ENCODE measurements around the gene EIF4E.
A peak's percentile ranks its signal among the peaks of the same experiment; 100 is the strongest.
"Not testable (repeated sequence)": the region's sequence is repeated elsewhere in the genome, so short reads cannot be mapped to it uniquely, and the experiment has no call there.

The EIF4E gene

DNA sequence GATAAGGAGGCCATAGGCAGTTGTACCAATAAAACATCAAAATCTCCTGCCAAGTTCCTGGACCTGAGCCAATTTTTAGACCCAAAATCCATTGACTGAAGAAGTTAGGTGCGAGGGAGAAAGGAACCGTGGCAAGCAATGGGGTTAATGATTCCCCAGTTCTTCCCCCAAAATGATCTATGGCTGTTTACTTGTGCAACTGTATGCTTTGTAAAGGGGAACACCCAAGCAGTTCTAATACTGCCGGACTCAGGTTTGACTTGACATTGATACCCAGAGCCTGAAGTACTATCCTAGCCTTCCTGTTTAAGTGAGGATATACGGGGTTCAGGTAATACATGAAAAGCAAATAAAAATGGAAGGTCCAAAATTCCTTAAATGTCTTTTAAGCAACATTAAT lies 6.7 kb upstream of the EIF4E start:
- H3K27ac ChIP-seq = no peak overlapping the region
- H3K4me3 ChIP-seq = no peak overlapping the region

DNA sequence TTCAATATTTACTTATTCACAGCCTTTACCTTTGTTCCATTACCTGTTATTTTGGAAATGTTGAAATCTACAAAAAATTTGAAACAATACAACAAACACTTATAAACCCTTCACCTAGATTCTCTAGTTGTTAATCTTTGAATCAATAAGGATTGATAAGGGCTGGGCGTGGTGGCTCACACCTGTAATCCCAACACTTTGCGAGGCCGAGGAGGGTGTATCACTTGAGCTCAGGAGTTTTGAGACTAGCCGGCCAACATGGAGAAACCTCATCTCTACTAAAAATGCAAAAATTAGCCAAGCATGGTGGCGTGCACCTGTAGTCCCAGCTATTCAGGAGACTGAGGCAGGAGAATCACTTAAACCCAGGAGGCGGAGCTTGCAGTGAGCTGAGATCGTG lies 5.9 kb upstream of the EIF4E start:
- H3K27ac ChIP-seq, H3K4me3 ChIP-seq: not testable (repeated sequence)

DNA sequence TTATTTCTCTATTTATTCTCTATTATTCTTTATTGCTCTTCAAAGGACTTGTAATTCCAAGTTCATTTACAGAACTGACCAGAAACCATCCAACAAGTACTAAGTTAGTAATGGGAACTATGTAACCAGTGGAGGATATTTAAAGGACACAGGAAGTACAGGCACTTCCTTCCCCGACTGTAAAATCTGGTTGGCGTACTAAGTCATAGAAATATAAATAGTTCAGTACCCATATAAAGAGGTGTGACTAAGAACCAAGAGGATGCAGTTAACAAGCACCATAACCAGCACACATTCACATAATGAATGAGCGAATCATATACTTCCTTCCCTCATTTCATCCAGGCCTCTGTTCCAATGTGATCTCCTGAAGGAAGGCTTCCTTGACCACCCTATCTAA lies 3.6 kb upstream of the EIF4E start:
- H3K27ac ChIP-seq = peak overlapping the region in 1 of 21 experiments; percentile 35

DNA sequence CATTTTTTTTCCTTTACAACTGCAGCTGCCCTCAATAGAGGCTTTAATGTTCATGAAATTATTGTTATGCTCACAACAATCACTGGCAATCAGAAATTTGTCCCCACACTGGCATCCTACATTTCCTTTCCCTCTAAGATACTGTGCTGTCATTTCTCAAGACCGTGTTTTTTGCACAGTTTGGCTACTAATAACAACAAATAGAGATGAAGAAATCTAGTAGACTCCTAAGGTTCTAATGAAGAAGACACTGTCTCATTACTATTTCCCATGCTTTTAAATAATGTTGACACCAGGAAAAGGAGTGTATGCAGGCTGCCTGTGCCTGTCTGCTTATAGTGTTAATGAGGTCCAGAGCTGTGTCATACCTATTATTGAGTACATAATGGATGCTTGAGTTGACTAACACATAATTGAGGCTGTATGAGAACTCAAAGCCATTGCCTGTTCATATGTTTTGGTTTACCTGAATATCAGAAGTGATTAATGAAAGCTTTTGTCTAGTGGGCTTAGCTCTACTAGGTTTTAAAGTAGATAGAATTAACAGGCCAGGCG lies 1.5 kb upstream of the EIF4E start:
- peak overlapping the region in 5 of 7 experiments; percentile 84 to 99 (median 98) for H3K4me3 ChIP-seq
- peak overlapping the region in 20 of 21 experiments; percentile 74 to 99 (median 93) for H3K27ac ChIP-seq

More for the DNA sequence above, 3.6 kb upstream of the EIF4E start:
- H3K4me3 ChIP-seq = no peak overlapping the region

DNA sequence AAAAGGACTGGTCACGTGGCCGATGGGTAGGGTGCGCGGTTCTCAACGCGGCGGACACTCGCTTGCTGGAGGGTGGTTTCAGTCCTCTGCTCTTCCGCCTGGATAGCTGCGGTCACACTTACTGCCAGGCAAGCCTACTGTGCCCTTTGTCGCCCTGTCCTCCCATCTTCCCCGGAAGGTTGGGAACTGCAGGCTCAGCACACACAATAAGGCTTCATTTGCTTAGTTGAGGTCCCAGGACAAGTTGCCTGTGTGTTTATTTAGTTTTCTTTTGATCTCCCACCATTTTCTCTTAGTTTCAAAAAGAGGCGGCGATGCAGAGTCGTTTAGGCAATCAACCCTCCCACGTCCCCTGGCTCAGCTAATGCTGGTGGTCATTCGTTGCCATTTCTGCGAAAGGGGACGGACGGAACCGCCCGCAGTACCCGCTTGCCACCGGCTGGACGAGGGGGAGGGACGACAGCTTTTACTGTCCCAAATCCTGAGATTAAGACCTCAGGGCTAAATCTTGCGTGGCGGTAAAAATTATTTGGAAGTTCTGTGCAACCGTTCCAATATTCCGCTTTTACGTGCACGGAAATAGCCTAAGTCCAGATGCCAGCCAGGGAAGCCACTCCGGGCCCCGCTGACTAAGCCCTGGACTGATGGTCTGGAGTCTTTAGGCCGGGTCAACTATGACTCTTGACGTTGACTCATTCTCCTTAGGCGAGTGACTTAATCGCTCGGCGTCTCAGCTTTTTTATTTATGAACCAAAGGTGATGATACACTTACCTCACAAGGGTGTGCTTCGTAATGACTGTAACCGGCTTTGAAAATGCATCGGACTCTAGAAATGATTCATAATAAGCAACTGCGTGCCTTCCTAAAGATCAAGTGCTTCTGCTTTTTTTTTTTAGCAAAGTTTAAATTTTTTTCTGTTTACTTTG lies 671 bp upstream of the EIF4E start:
- Histone ChIP-seq H3K27ac (peak overlapping the region; percentile 68 to 99 (median 93)), H3K4me3 (peak overlapping the region; percentile 84 to 99 (median 97))

DNA sequence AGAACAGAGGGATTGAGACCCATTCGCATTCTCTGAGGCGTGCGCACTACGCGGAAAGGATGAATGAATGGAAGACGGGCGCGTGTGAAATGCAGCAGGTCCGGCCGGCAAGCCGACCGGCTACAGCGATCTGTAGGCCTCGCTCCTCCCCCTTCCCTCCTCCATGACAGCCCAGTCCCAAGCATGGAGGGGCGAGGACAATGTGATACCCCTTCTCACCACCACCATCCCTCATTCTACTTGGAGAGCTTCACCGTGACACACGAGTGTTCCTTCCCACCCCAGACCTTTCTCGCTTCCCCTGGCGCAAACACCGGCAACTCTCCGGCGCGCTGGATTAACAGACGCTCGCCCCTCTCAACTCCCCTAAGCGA lies 815 bp downstream of the EIF4E start:
- peak overlapping the region; percentile 84 to 99 (median 97) for H3K4me3 ChIP-seq
- peak overlapping the region; percentile 65 to 99 (median 93) for H3K27ac ChIP-seq

DNA sequence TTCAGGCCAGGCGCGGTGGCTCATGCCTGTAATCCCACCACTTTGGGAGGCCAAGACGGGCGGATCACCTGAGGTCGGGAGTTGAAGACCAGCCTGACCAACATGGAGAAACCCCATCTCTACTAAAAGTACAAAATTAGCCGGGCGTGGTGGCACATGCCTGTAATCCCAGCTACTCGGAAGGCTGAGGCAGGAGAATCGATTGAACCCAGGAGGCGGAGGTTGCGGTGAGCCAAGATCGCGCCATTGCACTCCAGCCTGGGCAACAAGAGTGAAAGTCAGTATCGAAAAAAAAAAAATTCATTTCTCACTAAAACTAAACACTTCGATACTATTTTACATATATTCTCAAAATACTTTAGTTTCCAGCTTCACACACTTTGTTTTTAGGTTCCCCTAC lies 2.7 kb downstream of the EIF4E start:
- H3K4me3 ChIP-seq, H3K27ac ChIP-seq: not testable (repeated sequence)

DNA sequence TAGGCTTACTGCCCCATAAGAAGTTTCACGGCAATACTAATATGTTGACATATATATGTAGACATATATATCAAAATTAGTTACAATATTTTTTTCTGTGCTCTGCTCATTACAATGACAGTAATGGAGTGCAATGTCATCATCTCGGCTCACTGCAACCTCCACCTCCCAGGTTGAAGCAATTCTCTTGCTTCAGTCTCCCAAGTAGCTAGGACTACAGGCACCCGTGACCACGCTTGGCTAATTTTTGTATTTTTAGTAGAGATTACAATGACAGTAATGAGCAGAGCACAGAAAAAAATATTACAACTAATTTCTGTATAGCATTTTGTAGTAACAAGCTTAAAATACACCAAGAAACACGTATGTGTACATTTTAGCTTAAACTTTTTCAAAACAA lies 7.6 kb downstream of the EIF4E start:
- H3K4me3 ChIP-seq = no peak overlapping the region

DNA sequence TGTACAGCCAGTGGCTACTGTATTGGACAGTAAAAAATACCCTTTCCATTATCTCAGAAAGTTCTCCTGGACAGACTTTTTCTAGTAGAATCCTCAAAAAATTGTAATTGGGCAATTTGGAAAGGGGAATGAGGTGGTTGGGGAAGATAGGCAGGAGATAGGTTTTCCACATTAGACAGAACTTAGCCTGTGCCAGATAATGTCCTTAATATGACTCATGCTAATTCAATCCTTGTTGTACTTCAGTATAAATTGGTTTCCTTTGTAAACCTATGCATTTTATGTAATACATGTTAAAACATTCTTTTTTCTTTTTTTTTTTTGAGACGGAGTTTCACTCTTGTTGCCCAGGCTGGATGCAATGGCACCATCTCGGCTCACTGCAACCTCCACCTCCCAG lies 8.9 kb downstream of the EIF4E start:
- Histone ChIP-seq H3K27ac (no peak overlapping the region), H3K4me3 (no peak overlapping the region)

More for the DNA sequence above, 7.6 kb downstream of the EIF4E start:
- no peak overlapping the region for H3K27ac ChIP-seq

DNA sequence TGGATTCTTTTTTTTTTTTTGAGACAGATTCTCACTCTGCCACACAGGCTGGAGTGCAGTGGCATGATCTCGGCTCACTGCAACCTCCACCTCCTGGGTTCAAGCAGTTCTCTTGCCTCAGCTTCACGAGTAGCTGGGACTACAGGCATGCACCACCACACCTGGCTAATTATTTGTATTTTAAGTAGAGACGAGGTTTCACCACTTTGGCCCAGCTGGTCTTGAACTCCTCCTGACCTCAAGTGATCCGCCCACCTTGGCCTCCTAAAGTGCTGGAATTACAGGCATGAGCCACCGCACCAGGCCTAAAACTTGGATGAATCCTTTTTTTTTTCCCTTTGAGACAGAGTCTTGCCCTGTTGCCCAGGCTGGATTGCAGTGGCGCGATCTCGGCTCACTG lies 18.2 kb downstream of the EIF4E start:
- not testable (repeated sequence) for H3K27ac ChIP-seq, H3K4me3 ChIP-seq

DNA sequence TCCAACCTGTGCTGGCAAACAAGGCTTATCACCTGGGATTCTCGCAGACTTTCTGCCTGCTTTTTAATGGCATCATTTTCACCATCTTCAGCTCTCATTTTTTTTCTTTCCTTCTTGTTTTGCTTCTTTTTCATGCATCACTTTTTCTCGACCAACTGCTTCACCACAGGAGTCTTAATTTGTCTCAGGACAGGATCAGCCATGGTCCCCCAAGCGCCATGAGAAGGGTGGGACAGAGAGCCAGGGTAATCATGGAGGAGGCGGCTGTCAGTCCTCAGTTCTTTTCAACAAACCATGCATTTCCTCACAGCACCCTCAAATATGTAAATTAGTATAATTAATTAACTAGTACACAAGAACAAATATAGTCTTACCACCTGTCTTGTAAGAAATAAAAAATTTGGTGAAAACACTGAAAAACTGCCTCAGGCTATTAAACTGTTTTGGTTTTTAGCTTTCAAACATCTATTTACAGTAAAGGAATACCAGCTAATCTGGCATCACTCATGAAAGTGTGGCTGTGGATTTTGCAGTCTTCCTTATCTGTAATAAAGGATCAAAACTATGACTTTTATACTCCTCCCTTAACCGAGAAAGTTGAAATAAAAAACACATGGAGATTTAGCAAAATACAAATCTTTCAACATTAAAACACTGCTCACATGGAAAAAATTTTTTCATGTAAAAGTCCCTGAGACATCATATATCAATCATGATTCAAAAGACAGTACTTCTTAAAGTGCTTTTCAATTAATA lies 19.1 kb downstream of the EIF4E start:
- Histone ChIP-seq H3K27ac (no peak overlapping the region), H3K4me3 (no peak overlapping the region)

DNA sequence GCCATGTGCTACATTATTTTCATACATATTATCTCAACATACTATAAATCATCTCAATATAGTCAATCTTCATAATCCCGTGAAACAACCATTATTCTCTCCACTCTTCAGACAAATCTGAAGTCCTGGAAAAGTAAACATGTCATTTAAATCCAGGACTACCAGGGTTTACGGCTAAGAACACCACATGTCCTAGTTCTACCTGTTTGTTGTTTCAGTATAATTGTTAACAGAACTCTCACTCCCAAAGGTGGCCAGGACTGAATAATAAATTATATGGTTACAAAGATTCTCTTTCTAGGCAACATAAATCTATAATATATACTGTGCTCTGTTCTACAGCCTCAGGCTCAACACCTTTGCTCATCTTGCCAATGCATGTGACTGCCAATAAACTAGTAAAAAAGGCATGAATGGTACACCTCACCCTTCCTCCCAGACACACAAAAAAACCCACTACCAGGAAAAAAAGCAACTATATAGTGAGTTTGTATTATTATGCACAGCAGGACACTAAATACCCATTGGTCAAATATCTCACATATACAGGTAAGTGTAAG lies 20.1 kb downstream of the EIF4E start:
- Histone ChIP-seq H3K27ac (no peak overlapping the region), H3K4me3 (no peak overlapping the region)

DNA sequence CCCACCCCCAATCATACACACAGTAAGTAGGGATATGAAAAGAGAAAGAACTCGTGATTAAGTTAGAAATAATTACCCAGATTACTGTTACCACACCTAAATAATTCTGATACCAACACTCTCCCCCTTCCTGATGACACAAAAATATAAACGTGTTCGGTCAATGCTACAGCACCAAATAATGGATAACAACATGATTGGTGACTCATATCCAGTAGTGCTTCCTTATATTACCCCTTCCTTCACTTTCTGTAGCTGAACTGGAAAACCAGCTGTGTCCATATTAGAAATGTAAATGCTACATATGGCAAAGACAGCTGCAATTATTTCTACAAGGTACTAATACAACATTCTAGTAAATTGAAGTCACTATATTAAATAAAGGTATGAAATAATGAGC lies 20.8 kb downstream of the EIF4E start:
- H3K27ac ChIP-seq = peak overlapping the region in 1 of 21 experiments; percentile 7

DNA sequence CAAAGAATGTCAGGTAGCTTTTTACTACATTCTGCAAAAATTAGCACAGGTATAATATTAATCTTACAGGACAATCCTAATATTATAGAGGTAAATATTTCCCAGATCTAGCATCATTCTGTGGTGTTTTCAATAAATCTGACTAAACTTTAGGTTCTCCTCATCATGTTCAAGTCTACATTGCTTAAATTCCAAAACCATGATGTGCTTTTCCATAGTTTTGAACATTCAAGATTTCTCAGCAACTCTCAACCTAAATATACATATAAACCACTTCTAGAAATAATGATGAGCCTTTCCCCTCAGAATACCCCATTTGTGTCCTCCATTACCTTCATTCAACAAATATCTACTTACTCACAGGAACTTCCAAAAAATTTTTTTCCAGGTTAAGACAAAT lies 23.1 kb downstream of the EIF4E start:
- Histone ChIP-seq H3K4me3 (no peak overlapping the region), H3K27ac (no peak overlapping the region)

More for the DNA sequence above, 20.8 kb downstream of the EIF4E start:
- H3K4me3 ChIP-seq = no peak overlapping the region

DNA sequence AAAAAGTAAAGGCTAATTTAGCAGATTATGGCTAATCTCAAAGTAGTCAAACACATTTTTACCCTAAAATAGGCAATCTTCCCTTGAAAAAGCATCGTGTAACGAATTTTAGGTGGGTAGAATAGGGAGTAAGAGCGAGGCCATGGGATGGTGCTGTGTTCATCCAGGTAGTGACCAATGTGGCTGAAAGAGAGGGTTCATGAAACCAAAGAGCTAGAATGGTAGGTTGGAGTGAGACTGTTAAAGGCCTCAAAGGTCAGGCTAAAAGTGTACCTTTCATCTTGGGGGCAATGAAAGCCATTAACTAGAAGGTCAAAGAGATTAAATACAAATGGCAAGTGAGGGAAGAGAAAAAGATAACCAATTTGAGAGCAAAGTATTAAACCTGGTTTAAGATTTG lies 23.6 kb downstream of the EIF4E start:
- no peak overlapping the region for H3K27ac ChIP-seq

DNA sequence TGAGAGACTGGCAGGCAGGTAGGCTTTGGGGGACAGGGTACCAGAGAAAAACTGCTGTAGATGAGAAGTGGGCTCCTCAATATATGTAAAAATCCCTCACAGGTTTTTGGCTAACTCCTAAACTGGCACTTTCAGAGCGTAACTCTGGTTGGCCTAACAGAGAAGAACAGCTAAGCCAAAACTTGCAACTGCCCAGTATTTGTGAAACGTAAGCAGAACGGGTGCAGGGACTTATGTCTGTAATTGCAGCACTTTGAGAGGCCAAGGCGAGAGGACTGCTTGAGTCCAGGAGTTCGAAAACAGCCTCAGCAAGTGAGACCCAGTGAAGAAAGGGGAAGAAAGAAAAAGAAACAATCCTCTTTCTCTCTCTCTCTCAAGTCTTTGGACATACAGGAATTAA lies 25.0 kb downstream of the EIF4E start:
- Histone ChIP-seq H3K4me3 (no peak overlapping the region), H3K27ac (no peak overlapping the region)

More for the DNA sequence above, 23.6 kb downstream of the EIF4E start:
- no peak overlapping the region for H3K4me3 ChIP-seq

DNA sequence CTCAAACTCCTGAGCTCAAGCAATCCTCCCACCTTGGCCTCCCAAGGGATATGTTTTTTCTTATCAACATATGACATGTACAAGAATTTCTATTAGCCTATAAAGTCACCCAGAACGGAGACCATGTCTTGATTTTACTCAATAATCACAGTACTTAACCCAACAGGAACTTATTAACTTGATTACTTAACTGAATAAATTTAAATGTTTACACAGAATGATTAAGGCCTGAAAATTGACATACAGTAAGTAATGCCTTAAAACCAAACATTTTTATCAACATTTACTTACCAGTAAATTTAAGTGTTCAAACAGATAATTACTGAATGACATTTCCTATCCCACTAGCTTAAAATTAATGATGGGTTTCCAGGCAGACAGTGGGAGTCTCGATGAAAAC lies 25.4 kb downstream of the EIF4E start:
- no peak overlapping the region for H3K4me3 ChIP-seq
- H3K27ac ChIP-seq = no peak overlapping the region

DNA sequence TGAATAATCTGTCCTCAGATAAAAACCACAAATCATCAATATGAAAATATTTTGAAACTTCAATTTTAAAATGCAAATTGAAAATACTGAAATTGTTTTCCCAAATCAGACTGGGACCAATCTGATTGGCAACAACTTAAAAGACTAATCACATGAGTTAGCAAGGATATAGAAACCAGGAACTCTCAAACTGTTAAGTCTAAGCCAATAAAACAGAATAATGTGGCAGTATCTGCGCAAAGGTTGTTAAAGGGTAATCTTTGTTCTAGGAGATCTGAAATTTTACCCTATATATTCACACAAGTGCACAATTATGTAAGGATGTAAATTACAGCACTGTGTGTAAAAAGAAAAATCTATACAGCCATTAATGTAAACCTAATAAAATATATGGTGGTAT lies 29.7 kb downstream of the EIF4E start:
- Histone ChIP-seq H3K4me3 (no peak overlapping the region), H3K27ac (no peak overlapping the region)

DNA sequence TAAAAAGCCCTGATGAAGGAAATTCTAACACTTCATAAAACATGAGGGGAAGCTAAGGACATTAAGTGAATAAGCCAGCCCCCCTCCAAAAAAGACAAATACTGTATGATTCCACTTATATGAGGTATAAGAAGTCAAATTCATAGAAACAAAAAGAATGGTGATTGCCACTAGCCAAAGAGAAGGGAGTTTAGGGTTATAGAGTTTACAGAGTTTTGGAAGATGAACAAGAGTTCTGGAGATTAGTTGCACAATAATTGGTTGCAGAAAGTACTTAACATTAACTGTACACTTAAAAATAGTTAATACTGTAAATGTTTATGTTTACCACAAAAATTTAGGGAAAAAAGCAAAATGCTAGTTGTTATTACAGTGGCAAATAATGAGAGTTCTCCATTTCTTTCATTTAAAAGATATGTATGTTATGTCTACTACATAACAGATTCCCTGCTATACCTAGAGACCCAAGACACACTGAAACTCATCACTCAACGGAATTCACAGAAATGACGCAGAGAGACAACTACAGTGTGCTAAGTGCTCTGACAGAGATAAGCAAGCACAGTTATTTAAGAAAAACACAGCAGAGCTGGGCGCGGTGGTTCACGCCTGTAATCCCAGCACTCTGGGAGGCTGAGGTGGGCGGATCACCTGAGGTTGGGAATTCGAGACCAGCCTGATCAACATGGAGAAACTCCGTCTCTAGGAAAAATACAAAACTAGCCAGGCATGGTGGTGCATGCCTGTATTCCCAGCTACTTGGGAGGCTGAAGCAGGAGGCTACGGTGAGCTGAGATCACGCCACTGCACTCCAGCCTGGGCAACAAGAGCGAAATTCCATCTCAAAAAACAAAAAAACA lies 37.2 kb downstream of the EIF4E start:
- no peak overlapping the region for H3K27ac ChIP-seq
- H3K4me3 ChIP-seq = no peak overlapping the region

Data from skin epidermis (tissue), 12 donors.